Measurements from ENCODE around the gene NAA80.
A peak's percentile ranks its signal among the peaks of the same experiment; 100 is the strongest.

GRCh38 chr3:50246517-50246954 lies 52.7 kb downstream of the NAA80 start:
- peak; percentile 23; the same call in 1 of the 3 replicates for TF ChIP-seq CTCF (IDR thresholded peaks at IDR 0.05)
- TF ChIP-seq NR3C1 (IDR thresholded peaks at IDR 0.05), result no peak
- TF ChIP-seq POLR2A (IDR thresholded peaks at IDR 0.05; ENCODE audit: low read length), result no peak
- peak; percentile 48; the same call in 1 of the 2 replicates for TF ChIP-seq MAX (IDR thresholded peaks at IDR 0.05)
- no peak for TF ChIP-seq BCL3 (IDR thresholded peaks at IDR 0.05)
- TF ChIP-seq USF2 (IDR thresholded peaks at IDR 0.05), result no peak
- TF ChIP-seq RFX5 (IDR thresholded peaks at IDR 0.05), result no peak
- no peak for TF ChIP-seq BHLHE40 (IDR thresholded peaks at IDR 0.05; ENCODE audit: low read depth, low read length)
- no peak for TF ChIP-seq FOSL2 (IDR thresholded peaks at IDR 0.05)
- no peak for TF ChIP-seq FOSL2 (CRISPR knock-in tag; IDR thresholded peaks at IDR 0.05)
- no peak for TF ChIP-seq KDM5A (IDR thresholded peaks at IDR 0.05)
- no peak for TF ChIP-seq MYC (IDR thresholded peaks at IDR 0.05; ENCODE audit: borderline replicate concordance, low read length)
- TF ChIP-seq SMC3 (IDR thresholded peaks at IDR 0.05), result peak; percentile 10; the same call in 1 of the 3 replicates
- TF ChIP-seq ESRRA (IDR thresholded peaks at IDR 0.05; ENCODE audit: borderline replicate concordance, low read length), result no peak

Measured in A549 (cell line).